ENCODE measurements around the gene KCNG4. TPM values are rescaled to one million over a fixed set of nuclear protein-coding genes. Genes with fewer than 3 reads are reported as not detected.

KCNG4 gene
- total RNA-seq, 1 experiment from 2014 or later, result not detected

DNA sequence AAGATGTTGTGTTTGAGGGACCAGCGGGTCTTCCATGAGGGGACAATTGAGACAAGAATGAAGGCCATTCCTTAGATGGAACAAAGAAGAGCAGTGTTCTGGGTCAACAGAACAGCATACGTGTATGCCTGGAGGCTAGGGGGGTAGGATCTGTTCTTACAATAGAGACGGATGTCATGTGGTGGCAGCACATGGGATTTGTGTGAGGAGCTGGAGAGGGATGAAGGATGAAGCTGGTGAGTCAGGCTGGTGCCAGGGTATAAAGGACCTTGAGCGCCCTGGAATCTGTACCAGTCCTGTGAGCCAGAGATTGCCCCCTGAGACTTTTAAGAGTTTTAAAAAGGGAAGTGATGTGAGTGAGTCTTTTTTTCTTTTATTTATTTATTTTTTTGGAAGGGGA lies 32.1 kb upstream of the KCNG4 start:
- Histone ChIP-seq H2AFZ (ENCODE audit: low read depth, low read length, poor library complexity, severe bottlenecking) (no peak overlapping the region), H3K9me3 (ENCODE audit: control insufficient read depth in 1 of 2, insufficient read depth in 1 of 2, low read depth in 1 of 2, low read length in 2 of 2) (no peaks in the 10 kb centered on the region), H3K36me3 (ENCODE audit: control insufficient read depth in 1 of 2, insufficient read depth in 2 of 2, low read length in 2 of 2) (no peaks in the 10 kb centered on the region), H4K20me1 (ENCODE audit: insufficient read depth) (no peaks in the 10 kb centered on the region), H3K9me2 (ENCODE audit: insufficient read depth) (peaks cover 4% of the 10 kb centered on the region; the same call in 1 of the 2 replicates), H3K27me3 (ENCODE audit: insufficient read depth, low read length) (peaks cover 9% of the 10 kb centered on the region; the same call in 1 of the 2 replicates), H3K4me3 (replicated peaks in 1 of 2; ENCODE audit: low read depth in 1 of 2, low read length in 2 of 2) (no peak overlapping the region), H3K79me2 (ENCODE audit: insufficient read depth, low read length) (no peaks in the 10 kb centered on the region), H3K4me2 (ENCODE audit: low read length) (no peak overlapping the region), H3K9ac (ENCODE audit: low read length) (no peak overlapping the region), H3K4me1 (ENCODE audit: control insufficient read depth in 1 of 2, insufficient read depth in 2 of 2, low read length in 2 of 2) (peaks cover 0 to under 1% of the 10 kb centered on the region in 2 experiments; a peak in 1 of 4 replicates), H3K27ac (ENCODE audit: low read depth, low read length) (no peak overlapping the region)
- POLR2A ChIA-PET, result no interaction called here
- intact Hi-C loops (cut with micrococcal nuclease), result no loop called here
- DNase-seq (ENCODE audit: low read depth, low spot score) (no peak), ATAC-seq (no peak)
- RAD21 ChIA-PET (ENCODE audit: low non-redundant PET in 1 of 2, low total read pairs in 2 of 2, uncharacterized antibody in 2 of 2, unreplicated experiment in 2 of 2), result no interaction called here
- TF ChIP-seq CBX3 (IDR thresholded peaks at IDR 0.05; ENCODE audit: low read depth) (no peak), FOSL1 (IDR thresholded peaks at IDR 0.05; ENCODE audit: low read depth) (no peak), ZNF274 (IDR thresholded peaks at IDR 0.05; ENCODE audit: low read depth, low read length) (no peak), TCF7L2 (IDR thresholded peaks at IDR 0.05; ENCODE audit: borderline replicate concordance, extremely low read depth, insufficient read depth, insufficient read length) (no peak), EZH2 (IDR thresholded peaks at IDR 0.05) (no peak), CEBPB (IDR thresholded peaks at IDR 0.05; ENCODE audit: low read depth) (no peak), SP1 (IDR thresholded peaks at IDR 0.05; ENCODE audit: low read depth) (no peak), SIN3A (IDR thresholded peaks at IDR 0.05; ENCODE audit: low read depth) (no peak), YY1 (IDR thresholded peaks at IDR 0.05; ENCODE audit: extremely low read depth, insufficient replicate concordance, low read depth, low read length) (no peak), EZH2phosphoT487 (IDR thresholded peaks at IDR 0.05; ENCODE audit: borderline replicate concordance) (no peak), SRF (IDR thresholded peaks at IDR 0.05; ENCODE audit: low read depth) (no peak), ZFX (IDR thresholded peaks at IDR 0.05) (no peak), ELF1 (IDR thresholded peaks at IDR 0.05; ENCODE audit: borderline replicate concordance, low read depth) (no peak)
- TF ChIP-seq, protein P1, sequence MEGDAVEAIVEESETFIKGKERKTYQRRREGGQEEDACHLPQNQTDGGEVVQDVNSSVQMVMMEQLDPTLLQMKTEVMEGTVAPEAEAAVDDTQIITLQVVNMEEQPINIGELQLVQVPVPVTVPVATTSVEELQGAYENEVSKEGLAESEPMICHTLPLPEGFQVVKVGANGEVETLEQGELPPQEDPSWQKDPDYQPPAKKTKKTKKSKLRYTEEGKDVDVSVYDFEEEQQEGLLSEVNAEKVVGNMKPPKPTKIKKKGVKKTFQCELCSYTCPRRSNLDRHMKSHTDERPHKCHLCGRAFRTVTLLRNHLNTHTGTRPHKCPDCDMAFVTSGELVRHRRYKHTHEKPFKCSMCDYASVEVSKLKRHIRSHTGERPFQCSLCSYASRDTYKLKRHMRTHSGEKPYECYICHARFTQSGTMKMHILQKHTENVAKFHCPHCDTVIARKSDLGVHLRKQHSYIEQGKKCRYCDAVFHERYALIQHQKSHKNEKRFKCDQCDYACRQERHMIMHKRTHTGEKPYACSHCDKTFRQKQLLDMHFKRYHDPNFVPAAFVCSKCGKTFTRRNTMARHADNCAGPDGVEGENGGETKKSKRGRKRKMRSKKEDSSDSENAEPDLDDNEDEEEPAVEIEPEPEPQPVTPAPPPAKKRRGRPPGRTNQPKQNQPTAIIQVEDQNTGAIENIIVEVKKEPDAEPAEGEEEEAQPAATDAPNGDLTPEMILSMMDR (IDR thresholded peaks at IDR 0.05 in 2 of 3, conservative IDR thresholded peaks at IDR 0.05 in 1 of 3; ENCODE audit: borderline replicate concordance in 1 of 3, insufficient read depth in 1 of 3, low read depth in 2 of 3, low read length in 2 of 3), result no peak
- TF ChIP-seq, protein P2, sequence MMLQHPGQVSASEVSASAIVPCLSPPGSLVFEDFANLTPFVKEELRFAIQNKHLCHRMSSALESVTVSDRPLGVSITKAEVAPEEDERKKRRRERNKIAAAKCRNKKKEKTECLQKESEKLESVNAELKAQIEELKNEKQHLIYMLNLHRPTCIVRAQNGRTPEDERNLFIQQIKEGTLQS (IDR thresholded peaks at IDR 0.05), result no peak
- TF ChIP-seq, protein P3, sequence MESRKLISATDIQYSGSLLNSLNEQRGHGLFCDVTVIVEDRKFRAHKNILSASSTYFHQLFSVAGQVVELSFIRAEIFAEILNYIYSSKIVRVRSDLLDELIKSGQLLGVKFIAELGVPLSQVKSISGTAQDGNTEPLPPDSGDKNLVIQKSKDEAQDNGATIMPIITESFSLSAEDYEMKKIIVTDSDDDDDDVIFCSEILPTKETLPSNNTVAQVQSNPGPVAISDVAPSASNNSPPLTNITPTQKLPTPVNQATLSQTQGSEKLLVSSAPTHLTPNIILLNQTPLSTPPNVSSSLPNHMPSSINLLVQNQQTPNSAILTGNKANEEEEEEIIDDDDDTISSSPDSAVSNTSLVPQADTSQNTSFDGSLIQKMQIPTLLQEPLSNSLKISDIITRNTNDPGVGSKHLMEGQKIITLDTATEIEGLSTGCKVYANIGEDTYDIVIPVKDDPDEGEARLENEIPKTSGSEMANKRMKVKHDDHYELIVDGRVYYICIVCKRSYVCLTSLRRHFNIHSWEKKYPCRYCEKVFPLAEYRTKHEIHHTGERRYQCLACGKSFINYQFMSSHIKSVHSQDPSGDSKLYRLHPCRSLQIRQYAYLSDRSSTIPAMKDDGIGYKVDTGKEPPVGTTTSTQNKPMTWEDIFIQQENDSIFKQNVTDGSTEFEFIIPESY (IDR thresholded peaks at IDR 0.05; ENCODE audit: extremely low read depth, insufficient replicate concordance, low read length), result no peak
- TF ChIP-seq, protein P4, sequence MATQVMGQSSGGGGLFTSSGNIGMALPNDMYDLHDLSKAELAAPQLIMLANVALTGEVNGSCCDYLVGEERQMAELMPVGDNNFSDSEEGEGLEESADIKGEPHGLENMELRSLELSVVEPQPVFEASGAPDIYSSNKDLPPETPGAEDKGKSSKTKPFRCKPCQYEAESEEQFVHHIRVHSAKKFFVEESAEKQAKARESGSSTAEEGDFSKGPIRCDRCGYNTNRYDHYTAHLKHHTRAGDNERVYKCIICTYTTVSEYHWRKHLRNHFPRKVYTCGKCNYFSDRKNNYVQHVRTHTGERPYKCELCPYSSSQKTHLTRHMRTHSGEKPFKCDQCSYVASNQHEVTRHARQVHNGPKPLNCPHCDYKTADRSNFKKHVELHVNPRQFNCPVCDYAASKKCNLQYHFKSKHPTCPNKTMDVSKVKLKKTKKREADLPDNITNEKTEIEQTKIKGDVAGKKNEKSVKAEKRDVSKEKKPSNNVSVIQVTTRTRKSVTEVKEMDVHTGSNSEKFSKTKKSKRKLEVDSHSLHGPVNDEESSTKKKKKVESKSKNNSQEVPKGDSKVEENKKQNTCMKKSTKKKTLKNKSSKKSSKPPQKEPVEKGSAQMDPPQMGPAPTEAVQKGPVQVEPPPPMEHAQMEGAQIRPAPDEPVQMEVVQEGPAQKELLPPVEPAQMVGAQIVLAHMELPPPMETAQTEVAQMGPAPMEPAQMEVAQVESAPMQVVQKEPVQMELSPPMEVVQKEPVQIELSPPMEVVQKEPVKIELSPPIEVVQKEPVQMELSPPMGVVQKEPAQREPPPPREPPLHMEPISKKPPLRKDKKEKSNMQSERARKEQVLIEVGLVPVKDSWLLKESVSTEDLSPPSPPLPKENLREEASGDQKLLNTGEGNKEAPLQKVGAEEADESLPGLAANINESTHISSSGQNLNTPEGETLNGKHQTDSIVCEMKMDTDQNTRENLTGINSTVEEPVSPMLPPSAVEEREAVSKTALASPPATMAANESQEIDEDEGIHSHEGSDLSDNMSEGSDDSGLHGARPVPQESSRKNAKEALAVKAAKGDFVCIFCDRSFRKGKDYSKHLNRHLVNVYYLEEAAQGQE (IDR thresholded peaks at IDR 0.05; ENCODE audit: low read depth), result no peak
- TF ChIP-seq, protein P5, sequence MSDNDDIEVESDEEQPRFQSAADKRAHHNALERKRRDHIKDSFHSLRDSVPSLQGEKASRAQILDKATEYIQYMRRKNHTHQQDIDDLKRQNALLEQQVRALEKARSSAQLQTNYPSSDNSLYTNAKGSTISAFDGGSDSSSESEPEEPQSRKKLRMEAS (IDR thresholded peaks at IDR 0.05), result no peak
- CTCF ChIA-PET, result interaction anchor here (0.8 kb wide), 1 partner anchor 33 kb away, joined by 3 read pairs; no protein-coding TSS in a partner anchor
- no TSS peak for BruUV-seq (replicated peaks)

Measured in HCT116 (cell line).